K562 (cell line): ENCODE results near the gene PPIL1. TPM values are rescaled to one million over a fixed set of nuclear protein-coding genes. Genes with fewer than 3 reads are reported as not detected.

Experiments
- ATAC-seq: fragments of 200-7000 bp; cut with Tn5 transposase; 3 replicates; pipeline ENCODE4 v1.9.1; 2020; ENCODE audit warnings: moderate library complexity
- BruUV-seq: library from RNA; stranded (reverse); fragments of 400-500 nt; replicated peaks from 2 replicates; lab custom pipeline; 2021; lab: Mats Ljungman, UMichigan
- CTCF ChIA-PET: fragments of 300-600 bp; formaldehyde crosslinking; extraction: SDS; loops from one replicate; lab custom pipeline; 2021; ENCODE audit warnings: low intra/inter-chr PET ratio; lab: Yijun Ruan, JAX
- POLR2A ChIA-PET: fragments of 300-600, 350-650 bp; sonication (Branson Sonifier 250); formaldehyde crosslinking; extraction: SDS; loops from one replicate; lab custom pipeline; 2021; ENCODE audit warnings: antibody characterized with exemption, inconsistent platforms; lab: Yijun Ruan, JAX
- DNase-seq, 4 experiments: peaks; one replicate each; pipeline versions ENCODE4 v3.0.0 to v3.0.0-alpha.2; 2011 to 2018; ENCODE audit warnings: low spot score in 3 of 4, mixed read lengths in 3 of 4; ENCODE audit errors: extremely low read depth in 1 of 4
- FAIRE-seq: peaks from 2 replicates; lab custom pipeline; 2011; peaks lifted over from hg19 to GRCh38; lab: Jason Lieb, UNC
- H2AFZ ChIP-seq: 2 replicates; pipeline ENCODE4 v1.6.0; 2011; ENCODE audit warnings: low read depth, low read length, control low read depth, inconsistent platforms
- H3K27ac ChIP-seq: fragments of 200-600 bp; 3 replicates; pipeline ENCODE4 v1.8.0; 2011; ENCODE audit warnings: low read depth, mild to moderate bottlenecking, control low read depth, inconsistent platforms, low read length, moderate library complexity, mixed read lengths; ENCODE audit errors: extremely low read depth
- H3K27me3 ChIP-seq, 2 experiments: fragments of 300-600 bp in 1 of 2; 2 replicates in 1 of 2; 3 replicates in 1 of 2; pipeline versions ENCODE4 v1.6.0 to v1.8.0; 2011; ENCODE audit warnings: inconsistent platforms in 2 of 2, low read length in 2 of 2, mild to moderate bottlenecking in 1 of 2, mixed read lengths in 1 of 2, moderate library complexity in 1 of 2; ENCODE audit not compliant: control insufficient read depth in 2 of 2, insufficient read depth in 2 of 2
- H3K36me3 ChIP-seq: fragments of 300-600 bp; 3 replicates; pipeline ENCODE4 v1.8.0; 2011; ENCODE audit warnings: mild to moderate bottlenecking, low read length, inconsistent platforms; ENCODE audit not compliant: control insufficient read depth, insufficient read depth
- H3K4me1 ChIP-seq, 2 experiments: fragments of 200-600 bp in 1 of 2; replicated peaks in 1 of 2; 2 replicates in 1 of 2; 3 replicates in 1 of 2; pipeline versions ENCODE4 v1.5.1 to v1.8.0; 2011; ENCODE audit warnings: inconsistent platforms in 2 of 2, low read length in 2 of 2, mild to moderate bottlenecking in 1 of 2, mixed read lengths in 1 of 2, moderate library complexity in 1 of 2; ENCODE audit not compliant: control insufficient read depth in 2 of 2, insufficient read depth in 2 of 2
- H3K4me2 ChIP-seq: 2 replicates; pipeline ENCODE4 v1.6.1; 2011; ENCODE audit warnings: low read length, control low read depth, inconsistent platforms, mixed read lengths; ENCODE audit not compliant: insufficient read depth
- H3K4me3 ChIP-seq: fragments of 200-600 bp; sonication (generic), shearing (Covaris generic); 2 replicates; pipeline ENCODE4 v1.5.1; 2016; ENCODE audit warnings: control low read depth, inconsistent platforms
- H3K79me2 ChIP-seq: fragments of 200-600 bp; 3 replicates; pipeline ENCODE4 v1.8.0; 2011; ENCODE audit warnings: low read length, inconsistent platforms; ENCODE audit not compliant: control insufficient read depth, insufficient read depth
- H3K9ac ChIP-seq, 2 experiments: 2 replicates each; pipeline versions ENCODE4 v1.6.0 to v1.6.1; 2011; ENCODE audit warnings: low read depth in 2 of 2, low read length in 2 of 2, control low read depth in 1 of 2, inconsistent platforms in 1 of 2, mild to moderate bottlenecking in 1 of 2, mixed read lengths in 1 of 2; ENCODE audit not compliant: insufficient read depth in 1 of 2
- H3K9me1 ChIP-seq: one replicate; pipeline ENCODE4 v1.6.0; 2011; ENCODE audit warnings: inconsistent platforms, mild to moderate bottlenecking, low read length, moderate library complexity; ENCODE audit not compliant: control insufficient read depth, insufficient read depth
- H3K9me3 ChIP-seq: replicated peaks from 2 replicates; pipeline ENCODE4 v1.5.1; 2011; ENCODE audit warnings: low read depth, low read length, inconsistent platforms; ENCODE audit not compliant: control insufficient read depth, insufficient read depth
- H4K20me1 ChIP-seq: replicated peaks from 2 replicates; pipeline ENCODE4 v1.6.1; 2011; ENCODE audit warnings: low read length, inconsistent platforms, mixed read lengths; ENCODE audit not compliant: control insufficient read depth, insufficient read depth
- CEBPG ChIP-seq, 3 experiments: fragments of 200-800 bp in 1 of 3; sonication (Bioruptor generic) in 1 of 3; sonication (generic) in 1 of 3; formaldehyde crosslinking in 1 of 3; IDR thresholded peaks in 2 of 3; conservative IDR thresholded peaks in 1 of 3; 2 replicates each; pipeline versions ENCODE4 v1.6.1 to v1.8.0; 2016 to 2022; ENCODE audit warnings: missing compliant biosample characterization in 2 of 3, missing genetic modification characterization in 2 of 3, mild to moderate bottlenecking in 1 of 3, missing genetic modification reagents in 1 of 3
- CREB1 ChIP-seq, 2 experiments: sonication (generic) in 1 of 2; formaldehyde crosslinking in 1 of 2; IDR thresholded peaks; 2 replicates each; pipeline versions ENCODE4 v1.6.1 to v1.8.0; 2012 to 2022; ENCODE audit warnings: inconsistent platforms in 1 of 2, mild to moderate bottlenecking in 1 of 2, missing genetic modification reagents in 1 of 2, moderate library complexity in 1 of 2
- E2F3 ChIP-seq: fragments of 250-450 bp; sonication (Bioruptor Pico); IDR thresholded peaks from 2 replicates; pipeline ENCODE4 v1.4.0; 2020; ENCODE audit warnings: mild to moderate bottlenecking
- ESRRB ChIP-seq: fragments of 250-450 bp; sonication (Bioruptor Pico); IDR thresholded peaks from 2 replicates; pipeline ENCODE4 v1.5.0; 2020; ENCODE audit warnings: mild to moderate bottlenecking, moderate library complexity, borderline replicate concordance
- FOSL1 ChIP-seq: fragments of 200-800 bp; sonication (Bioruptor generic); conservative IDR thresholded peaks from 2 replicates; pipeline ENCODE4 v1.6.1; 2016; ENCODE audit warnings: missing genetic modification characterization, missing compliant biosample characterization
- GTF2A2 ChIP-seq: IDR thresholded peaks from 2 replicates; pipeline ENCODE4 v1.6.1; 2016; ENCODE audit warnings: mild to moderate bottlenecking, missing genetic modification characterization, missing compliant biosample characterization
- GTF2E2 ChIP-seq: fragments of 200-800 bp; sonication (Bioruptor generic); IDR thresholded peaks from 2 replicates; pipeline ENCODE4 v1.6.1; 2016; ENCODE audit warnings: missing genetic modification characterization, missing compliant biosample characterization
- SREBF2 ChIP-seq: sonication (generic); formaldehyde crosslinking; IDR thresholded peaks from 2 replicates; pipeline ENCODE4 v1.4.0; 2020; ENCODE audit warnings: mild to moderate bottlenecking, missing genetic modification reagents
- TCF7 ChIP-seq: sonication (generic); IDR thresholded peaks from 2 replicates; pipeline ENCODE4 v1.6.1; 2016; ENCODE audit warnings: antibody characterized with exemption, borderline replicate concordance
- TCFL5 ChIP-seq: fragments of 250-450 bp; sonication (Bioruptor Pico); conservative IDR thresholded peaks from 2 replicates; pipeline ENCODE4 v1.6.1; 2021; ENCODE audit warnings: mild to moderate bottlenecking, moderate library complexity, matching md5 sums
- UBTF ChIP-seq, 2 experiments: IDR thresholded peaks; 2 replicates each; pipeline ENCODE4 v1.6.1; 2012; ENCODE audit warnings: improper control_type of control experiment in 2 of 2, low read depth in 2 of 2, low read length in 2 of 2, borderline replicate concordance in 1 of 2
- ZNF175 ChIP-seq: fragments of 200-800 bp; sonication (Bioruptor generic); IDR thresholded peaks from 2 replicates; pipeline ENCODE4 v1.6.1; 2016; ENCODE audit warnings: low read depth, mild to moderate bottlenecking, missing genetic modification characterization, missing compliant biosample characterization
- ZNF24 ChIP-seq: fragments of 450-650 bp; IDR thresholded peaks from 2 replicates; pipeline ENCODE4 v1.6.1; 2016
- WGBS: fragments of 100-300 bp; shearing (Covaris generic); methylation state at CpG from one replicate; pipeline ENCODE4 v1.1.6; 2016; ENCODE audit warnings: low coverage, mixed read lengths; ENCODE audit not compliant: insufficient coverage; ENCODE audit errors: missing lambda C conversion rate; 5-methylcytosine and 5-hydroxymethylcytosine counted together
- in situ Hi-C: fragments of 300-500 bp; cut with MboI; formaldehyde crosslinking; loops from 4 replicates; pipeline ENCODE4 v1.15.0; 2018; ENCODE audit warnings: inconsistent platforms, mixed read lengths
- intact Hi-C: fragments of 100-400 bp; cut with micrococcal nuclease; formaldehyde crosslinking; loops from 2 replicates; pipeline ENCODE4 v1.14.2; 2022
- polyA plus RNA-seq, 8 experiments: library from polyadenylated mRNA; depleted of rRNA in 4 of 8; stranded (reverse) in 5 of 8; unstranded in 3 of 8; fragments of >200 nt; fragmentation: Nextera tagmentation in 2 of 8; fragmentation: Illumina TruSeq in 1 of 8; extraction: Ambion mirVana in 2 of 8; extraction: Trizol in 1 of 8; gene quantifications; 2 replicates each; pipeline versions ENCODE4 v1.2.1 to v1.2.3, GENCODE V29; 2011 to 2014; ENCODE audit warnings: inconsistent platforms in 1 of 8, missing spikeins in 1 of 8
- total RNA-seq, 7 experiments: library from RNA; depleted of rRNA in 6 of 7; stranded (reverse); fragments of >200 nt in 6 of 7; fragmentation: Illumina TruSeq in 2 of 7; extraction: Trizol in 2 of 7; gene quantifications; 2 replicates each; pipeline versions ENCODE4 v1.2.1 to v1.2.3, GENCODE V29; 2011 to 2021; ENCODE audit warnings: low replicate concordance in 1 of 7
- TF ChIP-seq, protein P1 (sequence below), 2 experiments: IDR thresholded peaks; 2 replicates each; pipeline ENCODE4 v1.6.1; 2011; ENCODE audit warnings: borderline replicate concordance in 1 of 2, control low read depth in 1 of 2, low read depth in 1 of 2, low read length in 1 of 2, mild to moderate bottlenecking in 1 of 2, mixed read lengths in 1 of 2, moderate library complexity in 1 of 2; ENCODE audit not compliant: insufficient read depth in 1 of 2, insufficient read length in 1 of 2, poor library complexity in 1 of 2, severe bottlenecking in 1 of 2; ENCODE audit errors: extremely low read depth in 1 of 2
- TF ChIP-seq, protein P2 (sequence below): IDR thresholded peaks from 2 replicates; pipeline ENCODE4 v1.6.1; 2012; ENCODE audit warnings: low read depth, low read length, improper control_type of control experiment, borderline replicate concordance
- TF ChIP-seq, protein P3 (sequence below): fragments of 250-450 bp; sonication (Bioruptor Pico); IDR thresholded peaks from 2 replicates; pipeline ENCODE4 v1.6.1; 2021; ENCODE audit warnings: mild to moderate bottlenecking

PPIL1 gene
- total and polyA plus RNA-seq, 9 of the 15 experiments (the other 6 are each of a cell fraction or from before 2014, with no cell fraction given) = 65.8 to 205 (median 130) TPM

GRCh38 chr6:36916126-36916525 lies 41.5 kb upstream of the PPIL1 start:
- H2AFZ ChIP-seq = no peak overlapping the region
- peaks cover 0 to 2% of the 10 kb centered on the region in 2 experiments; a peak in 1 of 5 replicates for H3K4me1 ChIP-seq
- H4K20me1 ChIP-seq = 0 out of 2 replicates have a peak, but pooled peaks cover 3% of the 10 kb centered on the region
- FAIRE-seq = no peak
- H3K36me3 ChIP-seq = peaks cover 97% of the 10 kb centered on the region
- no peak overlapping the region for H3K27ac ChIP-seq
- no TSS peak for BruUV-seq
- no peaks in the 10 kb centered on the region for H3K9me1 ChIP-seq
- 93% methylated on average over 2 of the region's 2 CpGs for WGBS
- ATAC-seq = no peak
- H3K4me2 ChIP-seq = no peak overlapping the region
- no peak overlapping the region for H3K9ac ChIP-seq
- in situ Hi-C loops = no loop called here
- no peak overlapping the region for H3K4me3 ChIP-seq
- ChIA-PET POLR2A (interaction anchor here (0.7 to 1.0 kb wide), 2 partner anchors 12 to 52 kb away, joined by 3 read pairs; no protein-coding TSS in a partner anchor), CTCF (no interaction called here)
- H3K79me2 ChIP-seq = no peaks in the 10 kb centered on the region
- intact Hi-C loops = loop anchor here (10.0 kb wide), 1 partner anchor 99 kb away; no protein-coding TSS in a partner anchor
- no peaks in the 10 kb centered on the region for H3K27me3 ChIP-seq
- no peaks in the 10 kb centered on the region for H3K9me3 ChIP-seq
- DNase-seq = no peak
- TF ChIP-seq GTF2A2 (tag) (no peak), E2F3 (CRISPR knock-in tag) (no peak), ESRRB (CRISPR knock-in tag) (no peak), FOSL1 (no peak), CREB1 (IDR thresholded peaks at IDR 0.05) (no peak), CREB1 (CRISPR knock-in tag; IDR thresholded peaks at IDR 0.05) (no peak), CEBPG (CRISPR knock-in tag; IDR thresholded peaks at IDR 0.05) (no peak), CEBPG (tag; conservative IDR thresholded peaks at IDR 0.05 in 1 of 2, IDR thresholded peaks at IDR 0.05 in 1 of 2) (no peak), TCF7 (no peak), ZNF175 (no peak), TCFL5 (CRISPR knock-in tag) (no peak), ZNF24 (no peak), GTF2E2 (tag) (no peak), UBTF (IDR thresholded peaks at IDR 0.05; ENCODE audit: borderline replicate concordance in 1 of 2, low read depth in 2 of 2, low read length in 2 of 2) (no peak), SREBF2 (CRISPR knock-in tag) (no peak)
- TF ChIP-seq, protein P1, sequence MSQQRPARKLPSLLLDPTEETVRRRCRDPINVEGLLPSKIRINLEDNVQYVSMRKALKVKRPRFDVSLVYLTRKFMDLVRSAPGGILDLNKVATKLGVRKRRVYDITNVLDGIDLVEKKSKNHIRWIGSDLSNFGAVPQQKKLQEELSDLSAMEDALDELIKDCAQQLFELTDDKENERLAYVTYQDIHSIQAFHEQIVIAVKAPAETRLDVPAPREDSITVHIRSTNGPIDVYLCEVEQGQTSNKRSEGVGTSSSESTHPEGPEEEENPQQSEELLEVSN (IDR thresholded peaks at IDR 0.05; ENCODE audit: borderline replicate concordance in 1 of 2, extremely low read depth in 1 of 2, insufficient read depth in 1 of 2, insufficient read length in 1 of 2, low read depth in 1 of 2, low read length in 1 of 2, poor library complexity in 1 of 2, severe bottlenecking in 1 of 2) = no peak
- TF ChIP-seq, protein P2, sequence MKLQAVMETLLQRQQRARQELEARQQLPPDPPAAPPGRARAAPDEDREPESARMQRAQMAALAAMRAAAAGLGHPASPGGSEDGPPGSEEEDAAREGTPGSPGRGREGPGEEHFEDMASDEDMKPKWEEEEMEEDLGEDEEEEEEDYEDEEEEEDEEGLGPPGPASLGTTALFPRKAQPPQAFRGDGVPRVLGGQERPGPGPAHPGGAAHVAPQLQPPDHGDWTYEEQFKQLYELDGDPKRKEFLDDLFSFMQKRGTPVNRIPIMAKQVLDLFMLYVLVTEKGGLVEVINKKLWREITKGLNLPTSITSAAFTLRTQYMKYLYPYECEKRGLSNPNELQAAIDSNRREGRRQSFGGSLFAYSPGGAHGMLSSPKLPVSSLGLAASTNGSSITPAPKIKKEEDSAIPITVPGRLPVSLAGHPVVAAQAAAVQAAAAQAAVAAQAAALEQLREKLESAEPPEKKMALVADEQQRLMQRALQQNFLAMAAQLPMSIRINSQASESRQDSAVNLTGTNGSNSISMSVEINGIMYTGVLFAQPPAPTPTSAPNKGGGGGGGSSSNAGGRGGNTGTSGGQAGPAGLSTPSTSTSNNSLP = no peak
- TF ChIP-seq, protein P3, sequence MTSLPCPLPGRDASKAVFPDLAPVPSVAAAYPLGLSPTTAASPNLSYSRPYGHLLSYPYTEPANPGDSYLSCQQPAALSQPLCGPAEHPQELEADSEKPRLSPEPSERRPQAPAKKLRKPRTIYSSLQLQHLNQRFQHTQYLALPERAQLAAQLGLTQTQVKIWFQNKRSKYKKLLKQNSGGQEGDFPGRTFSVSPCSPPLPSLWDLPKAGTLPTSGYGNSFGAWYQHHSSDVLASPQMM (CRISPR knock-in tag) = no peak
